Urinary bladder (tissue), 4 donors: ENCODE results near the gene C3orf20. TPM values are rescaled to one million over a fixed set of nuclear protein-coding genes. Genes with fewer than 3 reads are reported as not detected.

Experiments used
- DNase-seq: peaks from one replicate; pipeline ENCODE4 v3.0.0-alpha.2; 2015; ENCODE audit errors: extremely low spot score
- H3K27ac ChIP-seq: one replicate; pipeline ENCODE4 v1.5.1; 2013; ENCODE audit warnings: low read depth, mild to moderate bottlenecking, moderate library complexity
- H3K36me3 ChIP-seq: one replicate; pipeline ENCODE4 v1.6.1; 2013; ENCODE audit warnings: mild to moderate bottlenecking, moderate library complexity; ENCODE audit not compliant: insufficient read depth
- H3K4me1 ChIP-seq: one replicate; pipeline ENCODE4 v1.6.1; 2013; ENCODE audit warnings: mild to moderate bottlenecking, moderate library complexity; ENCODE audit not compliant: insufficient read depth
- H3K4me3 ChIP-seq: one replicate; pipeline ENCODE4 v1.5.1; 2013; ENCODE audit warnings: low read depth, low read length
- WGBS: extraction: QIAGEN DNeasy Blood & Tissue Kit; methylation state at CpG from one replicate; pipeline ENCODE4 v1.1.7; 2013; 5-methylcytosine and 5-hydroxymethylcytosine counted together
- polyA plus RNA-seq: library from polyadenylated mRNA; stranded (reverse); fragments of 200-250 nt; gene quantifications from one replicate; pipeline ENCODE4 v1.2.3, GENCODE V29; 2013
- total RNA-seq: library from RNA; depleted of rRNA; stranded (reverse); fragments of >200 nt; gene quantifications from one replicate; pipeline ENCODE4 v1.2.3, GENCODE V29; 2014
- donor health status: healthy with polysubstance abuse.
- donor health status: healthy.

C3orf20 gene
- total and polyA plus RNA-seq, 2 donors: 0.26 TPM; not detected in 1

GRCh38 chr3:14786369-14786768 is 111.4 kb downstream of the C3orf20 start:
- Histone ChIP-seq H3K4me3 (no peak overlapping the region), H3K27ac (no peak overlapping the region), H3K4me1 (no peaks in the 10 kb centered on the region), H3K36me3 (no peaks in the 10 kb centered on the region)
- WGBS: 97% methylated on average over 3 of the region's 3 CpGs
- DNase-seq: no peak

GRCh38 chr3:14787630-14788029 is 112.7 kb downstream of the C3orf20 start:
- H3K27ac ChIP-seq: no peak overlapping the region
- WGBS: 73% methylated on average over 7 of the region's 7 CpGs
- no peak overlapping the region for H3K4me3 ChIP-seq
- DNase-seq: no peak
- H3K36me3 ChIP-seq: no peaks in the 10 kb centered on the region
- H3K4me1 ChIP-seq: no peaks in the 10 kb centered on the region

- no peak for DNase-seq
- H3K36me3 ChIP-seq: no peaks in the 10 kb centered on the region
- H3K4me3 ChIP-seq: no peak overlapping the region
- H3K27ac ChIP-seq: no peak overlapping the region
- 94% methylated on average over 7 of the region's 7 CpGs for WGBS
- no peaks in the 10 kb centered on the region for H3K4me1 ChIP-seq
These were observed 113.7 kb downstream of the C3orf20 start for GRCh38 chr3:14788644-14789043.

- no peak for DNase-seq
- WGBS: 91% methylated on average over 5 of the region's 5 CpGs
- H3K4me3 ChIP-seq: no peak overlapping the region
- no peaks in the 10 kb centered on the region for H3K36me3 ChIP-seq
- H3K27ac ChIP-seq: no peak overlapping the region
- no peaks in the 10 kb centered on the region for H3K4me1 ChIP-seq
These were observed 114.3 kb downstream of the C3orf20 start for GRCh38 chr3:14789221-14789620.

GRCh38 chr3:14789640-14790285 is 114.8 kb downstream of the C3orf20 start:
- no peak overlapping the region for H3K27ac ChIP-seq
- no peak overlapping the region for H3K4me3 ChIP-seq
- H3K4me1 ChIP-seq: no peaks in the 10 kb centered on the region
- WGBS: 83% methylated on average over 10 of the region's 10 CpGs
- H3K36me3 ChIP-seq: no peaks in the 10 kb centered on the region
- DNase-seq: no peak

GRCh38 chr3:14791343-14791945 is 116.5 kb downstream of the C3orf20 start:
- no peak overlapping the region for H3K4me3 ChIP-seq
- no peak overlapping the region for H3K27ac ChIP-seq
- H3K36me3 ChIP-seq: no peaks in the 10 kb centered on the region
- no peaks in the 10 kb centered on the region for H3K4me1 ChIP-seq
- 37% methylated on average over 15 of the region's 15 CpGs for WGBS
- DNase-seq: peak; percentile 17

GRCh38 chr3:14792691-14793121 is 117.8 kb downstream of the C3orf20 start:
- H3K36me3 ChIP-seq: no peaks in the 10 kb centered on the region
- DNase-seq: no peak
- WGBS: 87% methylated on average over 9 of the region's 9 CpGs
- H3K27ac ChIP-seq: no peak overlapping the region
- H3K4me3 ChIP-seq: no peak overlapping the region
- H3K4me1 ChIP-seq: no peaks in the 10 kb centered on the region

- no peak overlapping the region for H3K27ac ChIP-seq
- DNase-seq: no peak
- H3K4me3 ChIP-seq: no peak overlapping the region
- H3K36me3 ChIP-seq: no peaks in the 10 kb centered on the region
- no peaks in the 10 kb centered on the region for H3K4me1 ChIP-seq
- WGBS: 54% methylated on average over 15 of the region's 15 CpGs
These were observed 118.4 kb downstream of the C3orf20 start for GRCh38 chr3:14793126-14793857.

- WGBS: 69% methylated on average over 5 of the region's 5 CpGs
- DNase-seq: no peak
- Histone ChIP-seq H3K27ac (no peak overlapping the region), H3K4me1 (no peaks in the 10 kb centered on the region), H3K36me3 (no peaks in the 10 kb centered on the region), H3K4me3 (no peak overlapping the region)
These were observed 118.9 kb downstream of the C3orf20 start for GRCh38 chr3:14793858-14794234.

GRCh38 chr3:14794435-14794834 is 119.5 kb downstream of the C3orf20 start:
- WGBS: 91% methylated on average over 2 of the region's 2 CpGs
- no peak for DNase-seq
- Histone ChIP-seq H3K27ac (no peak overlapping the region), H3K4me3 (no peak overlapping the region), H3K36me3 (no peaks in the 10 kb centered on the region), H3K4me1 (no peaks in the 10 kb centered on the region)

GRCh38 chr3:14795996-14796395 is 121.1 kb downstream of the C3orf20 start:
- 68% methylated on average over 2 of the region's 2 CpGs for WGBS
- H3K4me3 ChIP-seq: no peak overlapping the region
- no peaks in the 10 kb centered on the region for H3K36me3 ChIP-seq
- no peak for DNase-seq
- H3K4me1 ChIP-seq: no peaks in the 10 kb centered on the region
- no peak overlapping the region for H3K27ac ChIP-seq

- Histone ChIP-seq H3K36me3 (no peaks in the 10 kb centered on the region), H3K4me1 (no peaks in the 10 kb centered on the region), H3K27ac (no peak overlapping the region), H3K4me3 (no peak overlapping the region)
- WGBS: 52% methylated on average over 14 of the region's 14 CpGs
- no peak for DNase-seq
These were observed 121.6 kb downstream of the C3orf20 start for GRCh38 chr3:14796403-14797077.

GRCh38 chr3:14797731-14798130 is 122.8 kb downstream of the C3orf20 start:
- WGBS: 88% methylated on average over 4 of the region's 4 CpGs
- no peak for DNase-seq

GRCh38 chr3:14798231-14798630 is 123.3 kb downstream of the C3orf20 start:
- Histone ChIP-seq H3K4me1 (no peaks in the 10 kb centered on the region), H3K4me3 (no peak overlapping the region), H3K27ac (no peak overlapping the region), H3K36me3 (no peaks in the 10 kb centered on the region)
- no peak for DNase-seq
- WGBS: 86% methylated on average over 6 of the region's 6 CpGs

More at GRCh38 chr3:14797731-14798130, 122.8 kb downstream of the C3orf20 start:
- Histone ChIP-seq H3K36me3 (no peaks in the 10 kb centered on the region), H3K4me1 (no peaks in the 10 kb centered on the region), H3K27ac (no peak overlapping the region), H3K4me3 (no peak overlapping the region)
